Psoas muscle (tissue), 8 donors: ENCODE measurements around the gene SPECC1L. TPM values are rescaled to one million over a fixed set of nuclear protein-coding genes. Genes with fewer than 3 reads are reported as not detected.
"Not testable (repeated sequence)": the region's sequence is repeated elsewhere in the genome, so short reads cannot be mapped to it uniquely, and the experiment has no call there.

Source experiments
- ATAC-seq, 4 donors: fragments of 200-7000 bp; cut with Tn5 transposase; one replicate each; pipeline ENCODE4 v1.9.1; 2020; ENCODE audit warnings: moderate library complexity in 3 of 4, mild to moderate bottlenecking in 2 of 4
- DNase-seq, 2 donors: peaks; one replicate each; pipeline ENCODE4 v3.0.0-alpha.2; 2020
- H3K27ac ChIP-seq: fragments of 200-600 bp; one replicate; pipeline ENCODE4 v1.8.0; 2022
- H3K27me3 ChIP-seq, 3 donors: fragments of 200-600 bp in 1 of 3; one replicate each; pipeline versions ENCODE4 v1.6.1 to v1.8.0; 2013 to 2022; ENCODE audit warnings: low read length in 2 of 3, mild to moderate bottlenecking in 2 of 3, moderate library complexity in 1 of 3; ENCODE audit not compliant: insufficient read depth in 3 of 3
- H3K36me3 ChIP-seq, 2 donors: fragments of 200-600 bp in 1 of 2; one replicate each; pipeline versions ENCODE4 v1.6.1 to v1.8.0; 2013 to 2022; ENCODE audit warnings: low read depth in 1 of 2, mild to moderate bottlenecking in 1 of 2, moderate library complexity in 1 of 2; ENCODE audit not compliant: insufficient read depth in 1 of 2
- H3K4me1 ChIP-seq: fragments of 200-600 bp; one replicate; pipeline ENCODE4 v1.8.0; 2022
- H3K4me3 ChIP-seq: fragments of 200-600 bp; one replicate; pipeline ENCODE4 v1.8.0; 2022; ENCODE audit warnings: mild to moderate bottlenecking
- H3K9me3 ChIP-seq: fragments of 200-600 bp; one replicate; pipeline ENCODE4 v1.8.0; 2022
- WGBS, 3 donors: extraction: QIAGEN DNeasy Blood & Tissue Kit; methylation state at CpG; one replicate each; pipeline versions ENCODE4 v1.1.6 to v1.1.7; 2013; 5-methylcytosine and 5-hydroxymethylcytosine counted together
- intact Hi-C, 2 donors: fragments of 100-400 bp; cut with DNase I; formaldehyde crosslinking; loops; one replicate each; pipeline versions ENCODE4 v1.11.0 to v1.14.2; 2022
- polyA plus RNA-seq, 3 donors: library from polyadenylated mRNA; stranded (reverse); fragments of 200-250 nt; gene quantifications; one replicate each; pipeline ENCODE4 v1.2.3, GENCODE V29; 2013
- total RNA-seq, 4 donors: library from RNA; stranded (reverse); fragmentation: NEBNext Ultra II Directional in 2 of 4; extraction: Animal tissue kit (Norgen Biotek cat#: 25700) in 2 of 4; gene quantifications; one replicate each; pipeline versions ENCODE4 v1.2.1 to v1.2.4, GENCODE V29; 2021 to 2023
- TF ChIP-seq, protein P1 (sequence below): fragments of 200-600 bp; IDR thresholded peaks from one replicate; pipeline ENCODE4 v1.8.0; 2022; ENCODE audit warnings: antibody characterized with exemption
- donor health status: healthy with polysubstance abuse.
- donor health status: DM: no; HTN: no; CAD: no; lungs with moderate emphysema.
- donor health status: Bipolar disorder and iron deficiency.
- donor health status: healthy.
- donor health status: DM: yes; HTN: yes; CAD: no.
- donor health status: DM: no; HTN: no; CAD: no.
- donor health status: DM: no; HTN: no; CAD: no.
- donor health status: DM: yes; HTN: yes; CAD: no.

Gene SPECC1L
- total and polyA plus RNA-seq, 7 donors, result 6.8 to 29.9 (median 23.6) TPM

DNA sequence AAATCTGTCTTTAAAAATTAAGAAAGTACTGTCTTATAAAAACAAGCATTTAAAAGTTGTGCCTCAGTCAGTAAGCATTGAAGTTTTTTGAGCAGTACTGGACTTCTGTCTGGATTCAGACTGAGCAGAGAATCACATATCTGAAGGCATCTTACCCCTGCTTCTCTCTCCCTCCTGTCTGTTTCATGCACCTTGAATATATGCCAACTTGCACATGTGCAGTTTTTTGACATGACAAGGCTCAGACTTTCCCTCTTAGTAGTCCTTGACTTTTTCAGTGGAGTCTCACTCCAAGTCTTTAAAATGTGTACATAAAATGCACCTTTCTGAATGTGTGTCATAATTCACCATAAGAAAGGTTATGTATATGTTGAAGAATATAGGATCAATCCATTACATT is 19.8 kb downstream of the SPECC1L start:
- intact Hi-C loops, result no loop called here
- DNase-seq, result no peak
- TF ChIP-seq, protein P1, sequence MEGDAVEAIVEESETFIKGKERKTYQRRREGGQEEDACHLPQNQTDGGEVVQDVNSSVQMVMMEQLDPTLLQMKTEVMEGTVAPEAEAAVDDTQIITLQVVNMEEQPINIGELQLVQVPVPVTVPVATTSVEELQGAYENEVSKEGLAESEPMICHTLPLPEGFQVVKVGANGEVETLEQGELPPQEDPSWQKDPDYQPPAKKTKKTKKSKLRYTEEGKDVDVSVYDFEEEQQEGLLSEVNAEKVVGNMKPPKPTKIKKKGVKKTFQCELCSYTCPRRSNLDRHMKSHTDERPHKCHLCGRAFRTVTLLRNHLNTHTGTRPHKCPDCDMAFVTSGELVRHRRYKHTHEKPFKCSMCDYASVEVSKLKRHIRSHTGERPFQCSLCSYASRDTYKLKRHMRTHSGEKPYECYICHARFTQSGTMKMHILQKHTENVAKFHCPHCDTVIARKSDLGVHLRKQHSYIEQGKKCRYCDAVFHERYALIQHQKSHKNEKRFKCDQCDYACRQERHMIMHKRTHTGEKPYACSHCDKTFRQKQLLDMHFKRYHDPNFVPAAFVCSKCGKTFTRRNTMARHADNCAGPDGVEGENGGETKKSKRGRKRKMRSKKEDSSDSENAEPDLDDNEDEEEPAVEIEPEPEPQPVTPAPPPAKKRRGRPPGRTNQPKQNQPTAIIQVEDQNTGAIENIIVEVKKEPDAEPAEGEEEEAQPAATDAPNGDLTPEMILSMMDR, result no peak
- H3K4me1 ChIP-seq, result peaks cover 69% of the 10 kb centered on the region
- ATAC-seq, result peak in 2 of 4 donors; percentile 28 to 51
- H3K27ac ChIP-seq, result peak overlapping the region; percentile 66
- H3K36me3 ChIP-seq, result no peaks in the 10 kb centered on the region
- no peak overlapping the region for H3K4me3 ChIP-seq
- no peaks in the 10 kb centered on the region for H3K27me3 ChIP-seq
- no peaks in the 10 kb centered on the region for H3K9me3 ChIP-seq

DNA sequence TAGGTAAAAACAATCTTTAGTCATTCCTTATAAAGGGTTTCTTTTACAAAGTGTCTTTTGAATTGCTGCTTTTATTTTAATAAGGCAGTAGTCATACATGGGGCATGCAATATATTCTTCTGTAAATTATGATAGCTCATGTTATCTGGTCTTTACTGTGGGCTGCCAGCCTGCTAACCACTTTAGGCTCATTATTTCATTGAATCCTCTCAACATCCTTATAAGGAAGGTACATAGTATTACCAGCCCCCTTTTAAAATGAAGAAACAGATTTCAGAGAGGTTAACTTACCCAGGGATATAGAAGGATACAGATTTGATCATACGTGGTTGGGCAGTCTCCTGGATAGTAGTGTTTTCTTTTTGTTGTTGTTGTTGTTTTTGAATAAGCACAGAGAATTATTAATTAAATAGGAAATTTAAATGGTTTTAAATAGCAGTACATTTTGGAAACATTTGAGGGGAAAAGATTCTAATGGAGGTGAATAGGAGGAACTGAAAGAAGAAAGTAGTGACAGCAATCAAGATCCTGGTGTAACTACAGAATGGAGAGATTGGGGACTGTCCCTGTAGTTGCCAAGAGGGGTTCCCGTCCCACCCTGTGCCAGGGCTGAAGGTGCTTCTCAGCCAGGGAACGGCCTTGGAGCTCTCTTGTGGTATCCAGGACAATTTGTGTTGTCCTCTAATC is 21.0 kb downstream of the SPECC1L start:
- no peak overlapping the region for H3K4me3 ChIP-seq
- TF ChIP-seq, protein P1, result no peak
- no peaks in the 10 kb centered on the region for H3K9me3 ChIP-seq
- H3K27me3 ChIP-seq, result no peaks in the 10 kb centered on the region
- no peaks in the 10 kb centered on the region for H3K36me3 ChIP-seq
- DNase-seq (no peak), ATAC-seq (no peak)
- WGBS, 3 donors, result 66 to 69% (median 69%) methylated on average over 3 of the region's 3 CpGs
- peaks cover 57% of the 10 kb centered on the region for H3K4me1 ChIP-seq
- no peak overlapping the region for H3K27ac ChIP-seq
- intact Hi-C loops, result no loop called here

GRCh38 chr22:24292202-24292830 is 21.7 kb downstream of the SPECC1L start:
- peaks cover 54% of the 10 kb centered on the region for H3K4me1 ChIP-seq
- ATAC-seq, H3K36me3 ChIP-seq, H3K4me3 ChIP-seq, H3K27me3 ChIP-seq, intact Hi-C loops, H3K27ac ChIP-seq, H3K9me3 ChIP-seq, DNase-seq: not testable (repeated sequence)
- WGBS, 3 donors, result 92 to 100% (median 96%) methylated on average over 2 to 3 of the region's 3 CpGs

- DNase-seq, H3K9me3 ChIP-seq, H3K36me3 ChIP-seq, ATAC-seq, H3K27me3 ChIP-seq, intact Hi-C loops, H3K4me3 ChIP-seq, H3K27ac ChIP-seq: not testable (repeated sequence)
- 5 to 20% methylated on average over 1 of the region's 1 CpG; no CpG with 5 or more reads in 1 of the 3 donors for WGBS, 3 donors
- peaks cover 29% of the 10 kb centered on the region for H3K4me1 ChIP-seq
These were observed 24.3 kb downstream of the SPECC1L start for GRCh38 chr22:24294913-24295312.

DNA sequence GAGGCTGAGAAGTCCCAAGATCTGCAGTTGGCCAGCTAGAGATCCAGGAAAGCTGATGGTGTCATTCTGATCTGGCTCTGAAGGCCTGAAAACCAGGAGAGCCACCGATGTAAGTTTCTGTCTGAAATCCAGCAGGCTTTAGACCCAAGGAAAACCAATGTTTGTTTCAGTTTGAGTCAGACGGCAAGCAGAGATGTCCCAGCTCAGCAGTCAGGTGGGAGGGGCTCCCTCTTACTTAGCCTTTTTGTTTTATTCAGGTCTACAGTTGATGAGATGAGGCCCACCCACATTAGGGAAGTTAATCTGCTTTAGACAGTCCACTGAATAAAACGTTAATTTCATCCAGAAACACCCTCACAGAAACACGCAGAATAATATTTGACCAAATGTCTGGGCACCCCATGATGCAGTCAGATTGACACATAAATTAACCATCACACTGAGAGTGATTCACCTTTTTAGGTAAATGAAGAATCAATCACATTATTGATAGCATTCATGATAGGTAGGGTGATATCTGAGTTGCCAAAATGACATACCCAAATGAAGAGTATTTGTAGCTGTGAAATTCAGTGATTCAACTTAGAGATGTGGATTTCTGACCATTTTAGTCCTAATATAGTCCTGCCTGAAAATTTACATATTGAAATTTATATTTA is 28.0 kb downstream of the SPECC1L start:
- ATAC-seq, DNase-seq, H3K27me3 ChIP-seq, intact Hi-C loops, H3K27ac ChIP-seq, H3K36me3 ChIP-seq, H3K4me3 ChIP-seq, H3K9me3 ChIP-seq: not testable (repeated sequence)
- H3K4me1 ChIP-seq, result peaks cover 22% of the 10 kb centered on the region
- 47 to 62% (median 49%) methylated on average over 4 of the region's 4 CpGs for WGBS, 3 donors

- DNase-seq, H3K9me3 ChIP-seq, H3K27ac ChIP-seq, intact Hi-C loops, H3K27me3 ChIP-seq, H3K4me3 ChIP-seq, ATAC-seq, H3K36me3 ChIP-seq: not testable (repeated sequence)
- peaks cover 34% of the 10 kb centered on the region for H3K4me1 ChIP-seq
- WGBS, 3 donors, result 91 to 98% (median 97%) methylated on average over 1 of the region's 1 CpG
These were observed 29.9 kb downstream of the SPECC1L start for GRCh38 chr22:24300522-24300921.
